ENCODE data around the gene WNT7B.

The WNT7B gene

GRCh38 chr22:45952151-45952550, 24.8 kb downstream of the WNT7B start:
- H3K9me3 Mint-ChIP-seq, result no peaks in the 10 kb centered on the region
- peaks cover 17% of the 10 kb centered on the region for H3K4me1 Mint-ChIP-seq
- DNase-seq (ENCODE audit: low spot score in 2 of 2), result no peak
- ATAC-seq (ENCODE audit: low read depth), result no peak
- no peak overlapping the region for H3K27ac Mint-ChIP-seq
- no peaks in the 10 kb centered on the region for H3K36me3 Mint-ChIP-seq
- no peak overlapping the region for H3K4me3 Mint-ChIP-seq
- H3K27me3 Mint-ChIP-seq, result peaks cover 29% of the 10 kb centered on the region

- peaks cover 23% of the 10 kb centered on the region for H3K4me1 Mint-ChIP-seq
Observed at GRCh38 chr22:45949891-45950290, 27.1 kb downstream of the WNT7B start.

DNA sequence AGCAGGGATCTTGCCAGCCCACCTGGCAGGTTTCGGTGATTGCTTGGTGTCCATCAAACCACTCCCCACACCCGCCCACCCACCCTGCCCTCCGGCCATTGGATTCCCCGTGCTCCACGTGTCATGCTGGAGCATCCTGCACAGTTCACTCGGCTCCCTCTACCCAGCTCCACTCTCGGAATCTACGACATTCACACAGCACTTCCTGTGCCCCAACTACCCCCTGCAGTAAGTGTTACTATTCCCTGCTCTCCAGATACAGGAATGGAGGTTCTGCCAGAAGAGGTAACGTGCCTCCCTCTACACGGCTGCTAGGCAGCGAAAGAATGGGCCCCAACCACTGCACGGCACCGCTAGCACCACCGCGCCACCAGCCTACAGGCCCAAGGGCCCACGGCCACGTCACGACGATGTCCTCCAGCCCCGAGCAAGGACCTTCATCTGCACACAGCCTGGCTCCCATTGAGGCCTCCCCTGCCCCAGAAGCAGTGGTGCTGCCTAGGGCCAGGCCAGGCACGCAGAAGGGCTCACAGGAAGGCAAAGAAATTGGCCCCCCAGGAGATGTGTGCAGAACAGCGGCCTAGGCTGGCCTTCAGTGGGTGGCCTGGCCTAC, 27.6 kb downstream of the WNT7B start:
- Mint-ChIP-seq H3K9me3 (no peaks in the 10 kb centered on the region), H3K36me3 (no peaks in the 10 kb centered on the region), H3K27me3 (peaks cover 24% of the 10 kb centered on the region), H3K4me1 (peaks cover 23% of the 10 kb centered on the region), H3K4me3 (no peak overlapping the region), H3K27ac (no peak overlapping the region)
- no peak for ATAC-seq (ENCODE audit: low read depth)
- no peak for DNase-seq (ENCODE audit: low spot score in 2 of 2)

More at GRCh38 chr22:45949891-45950290, 27.1 kb downstream of the WNT7B start:
- Mint-ChIP-seq H3K9me3 (no peaks in the 10 kb centered on the region), H3K27me3 (peaks cover 24% of the 10 kb centered on the region), H3K36me3 (no peaks in the 10 kb centered on the region), H3K4me3 (no peak overlapping the region), H3K27ac (no peak overlapping the region)
- DNase-seq (ENCODE audit: low spot score in 2 of 2) (no peak), ATAC-seq (ENCODE audit: low read depth) (no peak)

- Mint-ChIP-seq H3K27me3 (peaks cover 15% of the 10 kb centered on the region), H3K27ac (no peak overlapping the region), H3K4me1 (peaks cover 23% of the 10 kb centered on the region), H3K36me3 (no peaks in the 10 kb centered on the region), H3K4me3 (peak overlapping the region; percentile 44), H3K9me3 (no peaks in the 10 kb centered on the region)
- DNase-seq (ENCODE audit: low spot score in 2 of 2) (peak; percentile 59 to 62), ATAC-seq (ENCODE audit: low read depth) (peak; percentile 90)
Observed at GRCh38 chr22:45948081-45948648, 28.8 kb downstream of the WNT7B start.

- H3K27me3 Mint-ChIP-seq, result peaks cover 10% of the 10 kb centered on the region
- DNase-seq (ENCODE audit: low spot score in 2 of 2), result no peak
- H3K4me3 Mint-ChIP-seq, result peak overlapping the region; percentile 4
- no peaks in the 10 kb centered on the region for H3K36me3 Mint-ChIP-seq
- H3K27ac Mint-ChIP-seq, result no peak overlapping the region
- peaks cover 23% of the 10 kb centered on the region for H3K4me1 Mint-ChIP-seq
- no peaks in the 10 kb centered on the region for H3K9me3 Mint-ChIP-seq
- ATAC-seq (ENCODE audit: low read depth), result peak; percentile 26
Observed at GRCh38 chr22:45946805-45947600, 30.0 kb downstream of the WNT7B start.

GRCh38 chr22:45945621-45946106, 31.3 kb downstream of the WNT7B start:
- H3K36me3 Mint-ChIP-seq, result no peaks in the 10 kb centered on the region
- peaks cover 6% of the 10 kb centered on the region for H3K27me3 Mint-ChIP-seq
- no peak for ATAC-seq (ENCODE audit: low read depth)
- no peak overlapping the region for H3K4me3 Mint-ChIP-seq
- H3K9me3 Mint-ChIP-seq, result no peaks in the 10 kb centered on the region
- H3K4me1 Mint-ChIP-seq, result peaks cover 23% of the 10 kb centered on the region
- DNase-seq (ENCODE audit: low spot score in 2 of 2), result no peak
- H3K27ac Mint-ChIP-seq, result no peak overlapping the region

DNA sequence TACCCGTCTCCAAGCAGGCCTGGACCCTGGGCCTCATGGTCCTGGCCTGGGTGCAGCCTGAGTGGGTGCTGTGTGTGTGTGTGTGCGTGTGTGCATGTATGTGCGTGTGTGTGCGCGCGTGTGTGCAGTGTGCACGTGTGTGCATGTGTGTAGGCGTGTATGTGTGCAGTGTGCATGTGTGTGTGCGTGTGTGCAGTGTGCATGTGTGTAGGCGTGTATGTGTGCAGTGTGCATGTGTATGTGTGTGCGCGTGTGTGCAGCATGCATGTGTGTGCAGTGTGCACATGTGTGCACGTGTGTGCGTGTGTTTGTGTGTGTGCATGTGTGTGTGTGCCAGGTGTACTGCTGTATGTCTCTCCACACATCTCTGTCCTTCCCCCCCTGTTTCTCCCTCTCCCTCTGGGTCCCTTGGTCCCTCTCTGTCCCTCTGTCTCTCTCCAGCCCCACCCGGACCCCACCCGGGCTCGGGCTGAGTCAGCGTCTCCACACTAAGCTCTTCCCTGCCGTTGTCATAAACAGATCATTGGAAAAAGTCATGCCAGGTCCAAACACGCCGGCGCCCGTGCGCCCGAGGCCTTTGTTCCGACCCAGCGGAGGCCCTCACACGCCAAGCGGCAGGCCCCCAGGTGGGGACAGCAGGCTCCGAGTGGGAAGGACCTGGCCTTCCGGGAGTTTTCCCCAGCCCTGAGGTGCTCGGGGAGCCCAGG, 34.0 kb downstream of the WNT7B start:
- Mint-ChIP-seq H3K27me3 (no peaks in the 10 kb centered on the region), H3K4me1 (peaks cover 13% of the 10 kb centered on the region), H3K27ac (no peak overlapping the region)

DNA sequence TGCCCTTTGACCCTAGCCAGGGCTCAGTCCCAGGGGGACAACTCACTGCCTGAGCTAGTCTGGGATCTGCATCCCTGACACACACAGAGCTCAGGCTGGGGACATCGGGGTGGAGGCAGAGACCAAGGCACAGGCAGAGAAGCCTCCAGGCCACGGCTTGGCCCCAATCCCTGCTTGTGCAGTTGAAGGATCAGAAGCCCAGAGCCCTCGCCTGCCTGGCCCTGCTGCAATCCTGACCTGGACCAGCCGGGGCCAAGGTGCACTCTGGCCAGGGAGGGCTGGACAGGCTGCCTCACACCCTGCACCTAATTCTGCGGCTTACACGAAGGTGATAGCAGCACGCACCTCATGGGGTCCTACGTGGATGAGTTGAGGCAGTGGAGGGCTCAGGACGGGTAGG, 34.6 kb downstream of the WNT7B start:
- Mint-ChIP-seq H3K4me3 (no peak overlapping the region), H3K27me3 (no peaks in the 10 kb centered on the region), H3K27ac (no peak overlapping the region), H3K4me1 (peaks cover 8% of the 10 kb centered on the region), H3K36me3 (peaks cover 3% of the 10 kb centered on the region), H3K9me3 (peaks cover 6% of the 10 kb centered on the region)
- ATAC-seq (ENCODE audit: low read depth) (no peak), DNase-seq (ENCODE audit: low spot score in 2 of 2) (no peak)

More for the DNA sequence above, 34.0 kb downstream of the WNT7B start:
- peaks cover 3% of the 10 kb centered on the region for H3K36me3 Mint-ChIP-seq
- no peak for ATAC-seq (ENCODE audit: low read depth)
- no peak for DNase-seq (ENCODE audit: low spot score in 2 of 2)
- no peak overlapping the region for H3K4me3 Mint-ChIP-seq
- peaks cover 4% of the 10 kb centered on the region for H3K9me3 Mint-ChIP-seq

DNA sequence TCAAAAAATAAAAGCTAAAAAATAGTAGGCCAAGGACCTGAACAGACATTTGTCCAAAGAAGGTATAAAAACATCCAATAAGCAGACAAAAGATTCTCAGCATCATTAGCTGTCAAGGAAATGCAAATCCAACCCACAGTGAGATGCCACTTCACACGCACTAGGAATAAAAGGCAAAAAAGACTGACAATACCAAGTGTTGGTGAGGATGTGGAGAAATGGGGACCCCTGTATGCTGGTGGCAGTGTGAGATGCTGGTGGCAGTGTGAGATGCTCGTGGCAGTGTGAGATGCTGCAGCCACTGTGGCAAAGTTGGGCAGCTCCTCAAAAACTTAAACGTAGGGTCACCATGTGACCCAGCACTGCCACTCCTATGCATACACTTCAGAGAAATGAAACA, 38.0 kb downstream of the WNT7B start:
- H3K27me3 Mint-ChIP-seq, result peaks cover 3% of the 10 kb centered on the region
- no peaks in the 10 kb centered on the region for H3K4me1 Mint-ChIP-seq
- peaks cover 6% of the 10 kb centered on the region for H3K9me3 Mint-ChIP-seq
- ATAC-seq (ENCODE audit: low read depth) (no peak), DNase-seq (ENCODE audit: low spot score in 2 of 2) (no peak)
- H3K36me3 Mint-ChIP-seq, result peaks cover 3% of the 10 kb centered on the region
- no peak overlapping the region for H3K4me3 Mint-ChIP-seq
- H3K27ac Mint-ChIP-seq, result no peak overlapping the region

GRCh38 chr22:45937960-45938359, 39.0 kb downstream of the WNT7B start:
- no peak overlapping the region for H3K27ac Mint-ChIP-seq
- no peak for ATAC-seq (ENCODE audit: low read depth)
- no peak for DNase-seq (ENCODE audit: low spot score in 2 of 2)

DNA sequence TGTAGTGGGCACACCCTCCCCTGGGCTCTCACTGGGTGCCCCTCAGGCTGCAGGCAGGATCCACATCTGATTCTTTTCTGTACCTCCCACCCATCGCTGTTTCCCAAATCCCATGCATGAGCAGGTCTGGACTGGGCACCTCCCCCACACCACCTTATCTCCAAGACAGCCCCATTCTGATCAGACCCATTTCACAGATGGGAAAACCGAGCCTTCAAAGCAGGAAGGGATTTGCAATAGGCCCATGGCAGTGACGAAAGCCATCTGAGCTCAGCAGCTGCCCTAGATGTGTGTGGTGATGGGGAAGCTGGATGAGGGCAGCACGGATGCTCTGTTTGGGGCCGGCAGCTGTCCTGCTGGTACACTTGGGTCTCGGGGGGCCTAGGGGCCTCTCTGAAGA, 41.4 kb downstream of the WNT7B start:
- Mint-ChIP-seq H3K9me3 (peaks cover 6% of the 10 kb centered on the region), H3K27me3 (peaks cover 16% of the 10 kb centered on the region), H3K4me3 (no peak overlapping the region), H3K4me1 (no peaks in the 10 kb centered on the region), H3K36me3 (peaks cover 3% of the 10 kb centered on the region), H3K27ac (no peak overlapping the region)
- no peak for ATAC-seq (ENCODE audit: low read depth)
- no peak for DNase-seq (ENCODE audit: low spot score in 2 of 2)

More at GRCh38 chr22:45937960-45938359, 39.0 kb downstream of the WNT7B start:
- Mint-ChIP-seq H3K27me3 (peaks cover 8% of the 10 kb centered on the region), H3K36me3 (peaks cover 3% of the 10 kb centered on the region), H3K4me3 (no peak overlapping the region), H3K9me3 (peaks cover 6% of the 10 kb centered on the region), H3K4me1 (no peaks in the 10 kb centered on the region)

GRCh38 chr22:45934659-45935341, 42.2 kb downstream of the WNT7B start:
- Mint-ChIP-seq H3K27ac (no peak overlapping the region), H3K36me3 (peaks cover 3% of the 10 kb centered on the region), H3K27me3 (peaks cover 19% of the 10 kb centered on the region), H3K4me1 (no peaks in the 10 kb centered on the region), H3K9me3 (peaks cover 6% of the 10 kb centered on the region), H3K4me3 (no peak overlapping the region)
- no peak for DNase-seq (ENCODE audit: low spot score in 2 of 2)
- no peak for ATAC-seq (ENCODE audit: low read depth)

- Mint-ChIP-seq H3K4me1 (peaks cover 3% of the 10 kb centered on the region), H3K9me3 (peaks cover 10% of the 10 kb centered on the region), H3K27ac (no peak overlapping the region), H3K27me3 (peaks cover 24% of the 10 kb centered on the region), H3K4me3 (no peak overlapping the region), H3K36me3 (peaks cover 3% of the 10 kb centered on the region)
- ATAC-seq (ENCODE audit: low read depth) (no peak), DNase-seq (ENCODE audit: low spot score in 2 of 2) (no peak)
Observed at GRCh38 chr22:45934168-45934564, 42.8 kb downstream of the WNT7B start.
